Heart left ventricle (tissue), 13 donors: ENCODE results near the gene RPS3.

Source experiments
- POLR2A ChIP-seq, 2 donors: fragments of 450-650 bp; IDR thresholded peaks; one replicate each; pipeline ENCODE4 v1.6.1; 2017; ENCODE audit warnings: antibody characterized with exemption in 2 of 2, mild to moderate bottlenecking in 2 of 2, moderate library complexity in 2 of 2
- TF ChIP-seq, protein P1 (sequence below), 12 donors: fragments of 200-600 bp; sonication (generic) in 4 of 12; IDR thresholded peaks; one replicate each; pipeline versions ENCODE4 v1.5.0 to v1.8.0; 2018 to 2022; ENCODE audit warnings: antibody characterized with exemption in 12 of 12, mild to moderate bottlenecking in 5 of 12
- donor health status: ischemic (EF 13 %, LVEDD 7.1; RV severe dilation, severe dysfunction).
- donor health status: DM: no; HTN: yes; CAD: no.
- donor health status: DM: no; HTN: no; CAD: no.
- donor health status: ischemic (EF 25% LVEDD 6.9; RV normal size, moderate dysfunction).
- donor health status: ischemic (EF 25% LVEDD 5.7; RV mildly dilated, moderate dysfunction).
- donor health status: ischemic (EF 35%, LVEDD 5.7; RV mildly dilated, moderate dysfunction).
- donor health status: nonischemic (EF 11% LVEDD 7.7; RV severe dilation, severe dysfunction).
- donor health status: DM: yes; HTN: yes; CAD: no.
- donor health status: PGD.
- donor health status: ischemic (EF 29% LVEDD 5.4; RV normal size, mild dysfunction).
- donor health status: nonischemic (EF 23%, LVEDD 6.1; RV moderate dilation, normal function).

DNA sequence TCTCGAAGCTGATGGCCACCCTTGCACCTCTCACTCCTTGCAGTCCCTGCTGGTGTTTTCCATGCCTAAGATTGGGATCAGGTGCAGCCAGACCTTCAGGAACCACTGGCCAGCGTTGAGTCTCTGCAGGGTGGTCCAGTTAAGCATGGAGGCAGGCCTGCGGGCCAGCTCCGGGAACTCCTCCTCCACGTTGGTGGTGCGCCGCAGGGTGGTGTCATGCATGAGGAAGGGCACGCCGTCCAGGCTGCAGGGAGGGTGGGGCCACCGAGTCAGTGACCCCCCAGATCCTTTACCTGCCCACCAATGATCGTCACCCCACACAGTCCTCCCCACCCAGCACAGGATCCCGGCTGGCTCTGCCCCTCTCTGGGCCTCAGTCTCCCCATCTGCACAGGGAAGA lies 43.7 kb downstream of the RPS3 start:
- TF ChIP-seq POLR2A (IDR thresholded peaks at IDR 0.05) = no peak
- TF ChIP-seq, protein P1, sequence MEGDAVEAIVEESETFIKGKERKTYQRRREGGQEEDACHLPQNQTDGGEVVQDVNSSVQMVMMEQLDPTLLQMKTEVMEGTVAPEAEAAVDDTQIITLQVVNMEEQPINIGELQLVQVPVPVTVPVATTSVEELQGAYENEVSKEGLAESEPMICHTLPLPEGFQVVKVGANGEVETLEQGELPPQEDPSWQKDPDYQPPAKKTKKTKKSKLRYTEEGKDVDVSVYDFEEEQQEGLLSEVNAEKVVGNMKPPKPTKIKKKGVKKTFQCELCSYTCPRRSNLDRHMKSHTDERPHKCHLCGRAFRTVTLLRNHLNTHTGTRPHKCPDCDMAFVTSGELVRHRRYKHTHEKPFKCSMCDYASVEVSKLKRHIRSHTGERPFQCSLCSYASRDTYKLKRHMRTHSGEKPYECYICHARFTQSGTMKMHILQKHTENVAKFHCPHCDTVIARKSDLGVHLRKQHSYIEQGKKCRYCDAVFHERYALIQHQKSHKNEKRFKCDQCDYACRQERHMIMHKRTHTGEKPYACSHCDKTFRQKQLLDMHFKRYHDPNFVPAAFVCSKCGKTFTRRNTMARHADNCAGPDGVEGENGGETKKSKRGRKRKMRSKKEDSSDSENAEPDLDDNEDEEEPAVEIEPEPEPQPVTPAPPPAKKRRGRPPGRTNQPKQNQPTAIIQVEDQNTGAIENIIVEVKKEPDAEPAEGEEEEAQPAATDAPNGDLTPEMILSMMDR (IDR thresholded peaks at IDR 0.05) = no peak
